Natural killer cell (primary cell): ENCODE measurements around the gene CABLES2. TPM values are rescaled to one million over a fixed set of nuclear protein-coding genes. Genes with fewer than 3 reads are reported as not detected.
A peak's percentile ranks its signal among the peaks of the same experiment; 100 is the strongest.

Experiments
- ATAC-seq, 3 donors: fragments of 150-1000 bp in 2 of 3; fragments of 200-7000 bp in 1 of 3; cut with Tn5 transposase; 1 replicate in 1 of 3; 2 replicates in 2 of 3; pipeline ENCODE4 v1.10.0; 2021; ENCODE audit warnings: mild to moderate bottlenecking in 2 of 3, moderate library complexity in 2 of 3
- DNase-seq, 2 donors: peaks; one replicate each; pipeline versions ENCODE4 v3.0.0 to v3.0.0-alpha.2; 2013 to 2021; ENCODE audit warnings: mixed read lengths in 1 of 2
- H3K27ac ChIP-seq: one replicate; pipeline ENCODE4 v1.5.1; 2013; ENCODE audit warnings: mild to moderate bottlenecking, low read length
- H3K27me3 ChIP-seq: one replicate; pipeline ENCODE4 v1.6.1; 2013; ENCODE audit warnings: low read length; ENCODE audit not compliant: control insufficient read depth, insufficient read depth
- H3K36me3 ChIP-seq: one replicate; pipeline ENCODE4 v1.6.1; 2013; ENCODE audit warnings: low read length; ENCODE audit not compliant: control insufficient read depth, insufficient read depth
- H3K4me1 ChIP-seq: one replicate; pipeline ENCODE4 v1.6.1; 2013; ENCODE audit warnings: low read length; ENCODE audit not compliant: control insufficient read depth, insufficient read depth
- H3K4me3 ChIP-seq: one replicate; pipeline ENCODE4 v1.5.1; 2013; ENCODE audit warnings: low read length
- H3K9me3 ChIP-seq: one replicate; pipeline ENCODE4 v1.6.1; 2013; ENCODE audit warnings: low read length; ENCODE audit not compliant: control insufficient read depth, insufficient read depth
- H3K27ac Mint-ChIP-seq, 2 donors: one replicate each; pipeline ENCODE4 v1.8.0; 2022; ENCODE audit warnings: mild to moderate bottlenecking in 2 of 2, mixed read lengths in 2 of 2, moderate library complexity in 1 of 2
- H3K27me3 Mint-ChIP-seq, 2 donors: one replicate each; pipeline ENCODE4 v1.8.0; 2022; ENCODE audit warnings: low read depth in 2 of 2, mixed read lengths in 2 of 2
- H3K36me3 Mint-ChIP-seq: one replicate; pipeline ENCODE4 v1.8.0; 2022; ENCODE audit warnings: mixed read lengths
- H3K4me1 Mint-ChIP-seq, 2 donors: one replicate each; pipeline ENCODE4 v1.8.0; 2022; ENCODE audit warnings: mixed read lengths in 2 of 2
- H3K4me3 Mint-ChIP-seq: one replicate; pipeline ENCODE4 v1.8.0; 2022; ENCODE audit warnings: mild to moderate bottlenecking, moderate library complexity, mixed read lengths
- H3K9me3 Mint-ChIP-seq, 2 donors: one replicate each; pipeline ENCODE4 v1.8.0; 2022; ENCODE audit warnings: mixed read lengths in 2 of 2
- WGBS: methylation state at CpG from one replicate; pipeline ENCODE4 v1.1.7; 2013; ENCODE audit warnings: missing lambda C conversion rate; ENCODE audit not compliant: insufficient coverage; 5-methylcytosine and 5-hydroxymethylcytosine counted together
- intact Hi-C: fragments of 100-400 bp; cut with micrococcal nuclease; formaldehyde crosslinking; loops from one replicate; pipeline ENCODE4 v1.14.2; 2022
- total RNA-seq, 4 donors: library from RNA; stranded (reverse); fragments of 120-200 nt in 1 of 4; gene quantifications; one replicate each; pipeline versions ENCODE4 v1.2.3 to v1.2.4, GENCODE V29; 2013 to 2022
- TF ChIP-seq, protein P1 (sequence below): fragments of 200-600 bp; IDR thresholded peaks from one replicate; pipeline ENCODE4 v1.8.0; 2022; ENCODE audit warnings: antibody characterized with exemption

CABLES2 gene
- total RNA-seq, 3 donors from 2014 or later (not counting 1 experiment from before 2014, with no cell fraction given), result 8.0 to 9.3 (median 8.4) TPM

DNA sequence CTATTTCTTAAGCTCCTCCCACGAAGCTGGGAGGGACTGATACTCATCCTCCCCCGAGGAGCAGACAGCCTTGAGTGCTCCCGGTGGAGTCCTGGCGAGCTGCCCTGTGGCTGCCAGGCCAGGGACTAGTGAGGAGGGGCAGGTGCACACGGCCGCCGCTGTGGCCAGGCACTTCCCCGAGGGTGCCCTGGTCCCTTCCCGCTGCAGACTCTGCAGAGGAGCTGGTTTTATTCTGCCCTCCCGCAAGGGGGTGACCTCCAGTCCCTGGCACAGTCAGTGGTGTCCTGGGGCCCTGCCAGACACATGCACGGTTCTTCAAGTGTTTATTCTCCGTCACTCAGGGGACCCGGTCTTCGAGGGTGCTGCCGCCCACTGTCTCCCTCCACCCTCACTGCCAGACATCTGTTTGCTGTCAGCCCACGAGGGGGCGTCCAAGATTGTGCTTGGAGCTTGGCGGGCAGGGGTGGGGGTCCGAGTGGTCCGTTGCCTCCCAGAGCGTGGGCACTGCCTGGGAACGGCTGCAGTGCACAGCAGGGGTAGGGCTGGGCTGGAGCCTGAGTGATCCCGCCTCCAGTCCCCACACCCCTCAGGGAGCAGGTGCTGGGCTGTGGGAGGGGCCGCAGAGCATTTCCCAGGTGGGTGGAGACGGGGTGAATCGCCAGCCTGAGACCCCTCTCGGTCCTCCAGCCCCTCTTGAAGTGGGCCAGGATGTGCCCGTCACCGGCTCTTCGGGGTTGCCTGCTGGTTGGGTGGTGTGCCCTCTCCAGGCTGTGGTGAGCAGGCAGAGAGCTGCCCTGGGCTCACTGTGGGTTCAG lies 3.1 kb upstream of the CABLES2 start:
- TF ChIP-seq, protein P1, sequence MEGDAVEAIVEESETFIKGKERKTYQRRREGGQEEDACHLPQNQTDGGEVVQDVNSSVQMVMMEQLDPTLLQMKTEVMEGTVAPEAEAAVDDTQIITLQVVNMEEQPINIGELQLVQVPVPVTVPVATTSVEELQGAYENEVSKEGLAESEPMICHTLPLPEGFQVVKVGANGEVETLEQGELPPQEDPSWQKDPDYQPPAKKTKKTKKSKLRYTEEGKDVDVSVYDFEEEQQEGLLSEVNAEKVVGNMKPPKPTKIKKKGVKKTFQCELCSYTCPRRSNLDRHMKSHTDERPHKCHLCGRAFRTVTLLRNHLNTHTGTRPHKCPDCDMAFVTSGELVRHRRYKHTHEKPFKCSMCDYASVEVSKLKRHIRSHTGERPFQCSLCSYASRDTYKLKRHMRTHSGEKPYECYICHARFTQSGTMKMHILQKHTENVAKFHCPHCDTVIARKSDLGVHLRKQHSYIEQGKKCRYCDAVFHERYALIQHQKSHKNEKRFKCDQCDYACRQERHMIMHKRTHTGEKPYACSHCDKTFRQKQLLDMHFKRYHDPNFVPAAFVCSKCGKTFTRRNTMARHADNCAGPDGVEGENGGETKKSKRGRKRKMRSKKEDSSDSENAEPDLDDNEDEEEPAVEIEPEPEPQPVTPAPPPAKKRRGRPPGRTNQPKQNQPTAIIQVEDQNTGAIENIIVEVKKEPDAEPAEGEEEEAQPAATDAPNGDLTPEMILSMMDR, result peak; percentile 22
- intact Hi-C loops, result no loop called here
- WGBS, result 6% methylated on average over 30 of the region's 30 CpGs
- no peaks in the 10 kb centered on the region for H3K27me3 Mint-ChIP-seq
- peaks cover 36% of the 10 kb centered on the region for H3K4me1 ChIP-seq
- peak overlapping the region; percentile 45 for H3K4me3 Mint-ChIP-seq
- no peaks in the 10 kb centered on the region for H3K36me3 ChIP-seq
- DNase-seq (peak; percentile 31 to 57), ATAC-seq (no peak)
- no peaks in the 10 kb centered on the region for H3K36me3 Mint-ChIP-seq
- no peak overlapping the region for H3K27ac ChIP-seq
- H3K27ac Mint-ChIP-seq, result peak overlapping the region in 1 of 2 donors; percentile 14
- no peaks in the 10 kb centered on the region for H3K9me3 Mint-ChIP-seq
- H3K9me3 ChIP-seq, result no peaks in the 10 kb centered on the region
- no peaks in the 10 kb centered on the region for H3K27me3 ChIP-seq
- no peak overlapping the region for H3K4me3 ChIP-seq
- H3K4me1 Mint-ChIP-seq, result peaks cover 10 to 34% of the 10 kb centered on the region in 2 donors

- intact Hi-C loops, result no loop called here
- H3K4me3 Mint-ChIP-seq, result peak overlapping the region; percentile 21
- peak overlapping the region in 1 of 2 donors; percentile 14 for H3K27ac Mint-ChIP-seq
- TF ChIP-seq, protein P1, result no peak
- H3K4me1 ChIP-seq, result peaks cover 39% of the 10 kb centered on the region
- no peaks in the 10 kb centered on the region for H3K36me3 ChIP-seq
- H3K36me3 Mint-ChIP-seq, result no peaks in the 10 kb centered on the region
- no peak overlapping the region for H3K4me3 ChIP-seq
- no peaks in the 10 kb centered on the region for H3K9me3 ChIP-seq
- peaks cover 10 to 35% of the 10 kb centered on the region in 2 donors for H3K4me1 Mint-ChIP-seq
- no peaks in the 10 kb centered on the region for H3K27me3 ChIP-seq
- no peak for ATAC-seq
- 96% methylated on average over 12 of the region's 12 CpGs for WGBS
- no peaks in the 10 kb centered on the region for H3K27me3 Mint-ChIP-seq
- no peak overlapping the region for H3K27ac ChIP-seq
- no peaks in the 10 kb centered on the region for H3K9me3 Mint-ChIP-seq
- no peak for DNase-seq
These were observed 2.2 kb upstream of the CABLES2 start for GRCh38 chr20:62409086-62409853.

DNA sequence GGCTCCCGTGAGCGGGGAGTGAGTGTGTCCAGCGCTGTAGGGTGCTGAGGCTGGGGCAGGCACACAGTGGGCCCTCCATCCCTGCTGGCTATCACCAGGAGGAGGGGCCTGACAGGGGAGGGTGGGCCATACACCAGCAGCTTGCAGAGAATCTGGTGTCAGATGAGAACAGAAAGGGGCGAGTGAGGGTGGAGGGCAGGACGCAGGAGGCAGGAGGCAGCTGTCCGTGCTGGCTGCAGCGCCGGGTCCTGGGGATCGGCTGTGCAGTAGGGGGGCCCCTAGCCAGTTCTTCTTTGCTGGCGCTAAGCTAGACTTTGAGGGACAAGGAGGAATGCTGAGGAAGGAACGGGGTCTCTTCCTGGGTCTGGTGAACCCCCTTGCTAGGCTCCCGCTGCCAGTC lies 1.6 kb upstream of the CABLES2 start:
- no peaks in the 10 kb centered on the region for H3K27me3 Mint-ChIP-seq
- ATAC-seq, result no peak
- no peak overlapping the region for H3K27ac Mint-ChIP-seq
- H3K36me3 Mint-ChIP-seq, result no peaks in the 10 kb centered on the region
- no peak for DNase-seq
- 97% methylated on average over 12 of the region's 12 CpGs for WGBS
- Histone ChIP-seq H3K9me3 (no peaks in the 10 kb centered on the region), H3K27me3 (no peaks in the 10 kb centered on the region), H3K27ac (no peak overlapping the region), H3K4me3 (no peak overlapping the region), H3K4me1 (peaks cover 39% of the 10 kb centered on the region), H3K36me3 (no peaks in the 10 kb centered on the region)
- TF ChIP-seq, protein P1, result no peak
- intact Hi-C loops, result no loop called here
- H3K9me3 Mint-ChIP-seq, result no peaks in the 10 kb centered on the region
- H3K4me3 Mint-ChIP-seq, result no peak overlapping the region
- H3K4me1 Mint-ChIP-seq, result peaks cover 10 to 35% of the 10 kb centered on the region in 2 donors
